Common myeloid progenitor, CD34-positive (primary cell): ENCODE results near the gene SHKBP1.
A peak's percentile ranks its signal among the peaks of the same experiment; 100 is the strongest.

Experiments used
- CTCF ChIA-PET: fragments of 350-600 bp; sonication (Branson Sonifier 250); formaldehyde crosslinking; loops from one replicate; lab custom pipeline; 2021; ENCODE audit warnings: antibody characterized with exemption; lab: Charles Lee
- POLR2A ChIA-PET: fragments of 350-600 bp; sonication (Branson Sonifier 250); formaldehyde crosslinking; loops from one replicate; lab custom pipeline; 2021; ENCODE audit warnings: antibody characterized with exemption; lab: Charles Lee
- DNase-seq, 3 donors: peaks; one replicate each; pipeline versions ENCODE4 v3.0.0 to v3.0.0-alpha.2; 2013
- H3K27ac ChIP-seq, 2 experiments: 1 replicate in 1 of 2; 2 replicates in 1 of 2; pipeline ENCODE4 v1.7.0; 2013; ENCODE audit warnings: inconsistent platforms in 2 of 2, low read length in 2 of 2, mild to moderate bottlenecking in 2 of 2, low read depth in 1 of 2, moderate library complexity in 1 of 2; ENCODE audit not compliant: severe bottlenecking in 2 of 2, insufficient read depth in 1 of 2, poor library complexity in 1 of 2
- H3K27me3 ChIP-seq, 5 experiments: replicated peaks in 2 of 5; 1 replicate in 3 of 5; 2 replicates in 2 of 5; pipeline versions ENCODE4 v1.6.1 to v1.7.0; 2013; ENCODE audit warnings: low read length in 4 of 5, mild to moderate bottlenecking in 2 of 5, moderate library complexity in 2 of 5, inconsistent platforms in 1 of 5; ENCODE audit not compliant: insufficient read depth in 5 of 5, control insufficient read depth in 4 of 5
- H3K36me3 ChIP-seq, 4 experiments: 1 replicate in 2 of 4; 2 replicates in 2 of 4; pipeline versions ENCODE4 v1.6.1 to v1.7.0; 2013; ENCODE audit warnings: low read length in 3 of 4, control low read depth in 1 of 4, mild to moderate bottlenecking in 1 of 4; ENCODE audit not compliant: control insufficient read depth in 4 of 4, insufficient read depth in 4 of 4
- H3K4me1 ChIP-seq, 4 experiments: 1 replicate in 3 of 4; 2 replicates in 1 of 4; pipeline versions ENCODE4 v1.6.1 to v1.7.1; 2013; ENCODE audit warnings: low read length in 3 of 4, mild to moderate bottlenecking in 3 of 4, control low read depth in 1 of 4, inconsistent platforms in 1 of 4, moderate library complexity in 1 of 4; ENCODE audit not compliant: control insufficient read depth in 4 of 4, insufficient read depth in 4 of 4; ENCODE audit errors: control extremely low read depth in 1 of 4
- H3K4me3 ChIP-seq, 7 experiments: 1 replicate in 4 of 7; 2 replicates in 3 of 7; pipeline versions ENCODE4 v1.5.1 to v1.7.0; 2013; ENCODE audit warnings: mild to moderate bottlenecking in 7 of 7, low read length in 6 of 7, moderate library complexity in 6 of 7, inconsistent platforms in 2 of 7, low read depth in 2 of 7, control low read depth in 1 of 7; ENCODE audit not compliant: insufficient read depth in 4 of 7, control insufficient read depth in 1 of 7; ENCODE audit errors: extremely low read depth in 1 of 7
- H3K9me3 ChIP-seq, 5 experiments: 1 replicate in 4 of 5; 2 replicates in 1 of 5; pipeline versions ENCODE4 v1.6.1 to v1.7.1; 2013; ENCODE audit warnings: low read length in 4 of 5, mild to moderate bottlenecking in 2 of 5, inconsistent platforms in 1 of 5, low read depth in 1 of 5, moderate library complexity in 1 of 5; ENCODE audit not compliant: control insufficient read depth in 4 of 5, insufficient read depth in 2 of 5; ENCODE audit errors: control extremely low read depth in 1 of 5
- WGBS: methylation state at CpG from one replicate; pipeline ENCODE4 v1.1.5; 2013; ENCODE audit not compliant: insufficient coverage; 5-methylcytosine and 5-hydroxymethylcytosine counted together

SHKBP1 gene

DNA sequence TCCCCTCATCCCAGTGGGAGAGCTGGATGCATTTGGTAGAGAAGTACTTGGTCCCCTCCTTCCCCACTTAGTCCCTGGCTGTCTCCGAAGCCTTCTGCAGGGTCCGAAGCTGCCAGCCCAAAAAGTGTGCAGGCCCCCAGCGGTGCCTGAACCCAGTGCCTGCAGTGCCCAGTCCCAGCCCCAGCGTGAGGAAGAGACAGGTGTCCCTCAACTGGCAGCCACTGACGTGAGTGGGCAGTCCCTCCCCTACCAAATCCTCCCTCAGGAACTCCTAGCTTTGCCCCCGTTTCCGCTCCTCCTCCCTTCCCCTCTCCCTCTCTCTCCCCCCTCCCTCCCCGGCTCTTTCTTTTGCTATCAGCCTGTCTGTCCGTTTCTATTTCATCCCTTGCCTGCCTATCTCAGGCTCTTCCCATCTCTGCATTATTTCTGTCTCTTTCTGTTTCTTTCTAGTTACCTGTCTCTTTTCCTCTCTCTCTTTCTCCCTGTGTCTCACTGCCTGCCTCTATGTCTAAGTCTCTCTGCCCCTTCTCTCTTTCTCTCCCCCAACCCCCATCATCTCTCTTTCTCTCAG, 22.7 kb downstream of the SHKBP1 start:
- Histone ChIP-seq H3K4me3 (peak overlapping the region in 6 of 7 experiments; percentile 17 to 81 (median 53)), H3K9me3 (no peaks in the 10 kb centered on the region), H3K36me3 (no peaks in the 10 kb centered on the region), H3K27ac (no peak overlapping the region), H3K4me1 (peaks cover 0 to 64% (median 61%) of the 10 kb centered on the region in 4 experiments), H3K27me3 (peaks cover 2 to 55% (median 23%) of the 10 kb centered on the region in 5 experiments)
- POLR2A ChIA-PET = no interaction called here
- peak in 1 of 3 donors; percentile 15 for DNase-seq
- 0% methylated on average over 9 of the region's 9 CpGs for WGBS
- CTCF ChIA-PET = interaction anchor here (1.1 to 7.8 kb wide), 12 partner anchors 9 to 294 kb away, joined by 3 to 57 read pairs (median 6); no protein-coding TSS in a partner anchor

DNA sequence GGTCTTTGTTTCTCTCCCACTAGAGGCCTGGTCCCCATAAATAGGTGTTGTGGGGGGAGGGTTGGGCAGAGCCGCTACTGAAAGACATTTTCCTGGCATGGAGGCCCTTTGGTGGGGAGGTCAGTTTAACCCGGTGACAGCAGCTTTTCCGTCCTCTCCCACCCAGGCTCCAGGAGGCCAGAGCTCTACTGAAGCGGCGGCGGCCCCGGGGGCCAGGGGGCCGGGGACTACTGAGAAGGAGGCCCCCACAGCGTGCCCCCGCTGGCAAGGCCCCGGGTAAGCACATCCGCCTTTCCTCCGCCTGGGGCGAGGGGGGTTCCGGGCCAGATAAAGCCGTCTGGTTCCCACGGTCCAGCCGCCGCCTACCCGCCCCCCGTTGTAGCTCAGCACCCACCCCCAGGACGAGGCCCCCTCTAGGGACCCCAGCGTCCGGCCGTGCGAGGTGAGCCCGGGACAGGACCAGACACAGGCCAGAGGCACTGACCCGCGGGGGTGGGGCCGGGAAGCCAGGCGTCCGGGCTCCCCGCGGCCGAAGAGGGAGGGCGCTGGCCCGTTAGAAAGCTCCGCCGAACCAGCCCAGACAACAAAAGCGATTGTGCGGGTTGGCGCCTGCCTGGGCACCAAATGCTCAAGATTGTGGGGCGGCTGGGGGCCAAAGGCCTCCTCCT, 23.4 kb downstream of the SHKBP1 start:
- H3K27me3 ChIP-seq = peaks cover 2 to 50% (median 27%) of the 10 kb centered on the region in 5 experiments
- ChIA-PET CTCF (interaction anchor here (0.9 to 7.8 kb wide), 14 partner anchors 9 to 295 kb away, joined by 3 to 57 read pairs (median 5); no protein-coding TSS in a partner anchor), POLR2A (interaction anchor here (1.0 kb wide), 1 partner anchor 10 kb away, joined by 3 read pairs; no protein-coding TSS in a partner anchor)
- peak overlapping the region in 6 of 7 experiments; percentile 17 to 81 (median 53) for H3K4me3 ChIP-seq
- no peaks in the 10 kb centered on the region for H3K36me3 ChIP-seq
- peak in 1 of 3 donors; percentile 39 for DNase-seq
- H3K9me3 ChIP-seq = no peaks in the 10 kb centered on the region
- WGBS = under 1% methylated on average over 34 of the region's 43 CpGs
- H3K4me1 ChIP-seq = peaks cover 0 to 70% (median 66%) of the 10 kb centered on the region in 4 experiments
- no peak overlapping the region for H3K27ac ChIP-seq

DNA sequence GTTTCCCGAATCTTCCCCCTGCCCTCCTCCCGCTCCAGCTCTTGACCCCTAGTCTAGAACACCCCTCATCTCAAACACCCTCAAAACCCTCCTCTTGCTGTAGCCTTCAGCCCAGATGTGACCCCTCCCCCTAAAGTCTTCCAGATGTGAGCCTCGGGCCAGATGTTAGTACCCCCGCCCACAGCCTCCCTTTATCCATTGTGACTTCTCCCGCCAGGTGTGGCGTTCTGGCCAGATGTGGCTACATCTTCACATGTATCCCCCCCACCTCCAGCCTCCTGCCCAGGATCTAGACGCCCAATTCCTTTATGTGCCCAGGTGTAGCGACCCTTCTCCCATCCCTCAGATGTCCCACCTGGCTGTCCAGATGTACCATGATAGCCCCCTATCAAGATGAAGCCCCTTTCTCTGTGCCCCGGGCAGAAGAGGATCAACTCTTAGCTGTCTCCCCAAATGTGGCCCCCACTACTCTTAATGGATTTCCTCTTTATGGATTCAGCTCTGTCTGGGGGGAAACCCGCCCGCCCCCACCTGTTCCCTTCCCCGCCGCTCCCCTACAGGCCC, 24.0 kb downstream of the SHKBP1 start:
- no peaks in the 10 kb centered on the region for H3K36me3 ChIP-seq
- peak in 1 of 3 donors; percentile 22 for DNase-seq
- 4% methylated on average over 13 of the region's 13 CpGs for WGBS
- CTCF ChIA-PET = interaction anchor here (0.9 to 7.8 kb wide), 12 partner anchors 9 to 295 kb away, joined by 3 to 57 read pairs (median 6); no protein-coding TSS in a partner anchor
- H3K27me3 ChIP-seq = peaks cover 2 to 50% (median 29%) of the 10 kb centered on the region in 5 experiments
- H3K4me1 ChIP-seq = peaks cover 0 to 76% (median 72%) of the 10 kb centered on the region in 4 experiments
- peak overlapping the region in 5 of 7 experiments; percentile 17 to 81 (median 66) for H3K4me3 ChIP-seq
- H3K9me3 ChIP-seq = no peaks in the 10 kb centered on the region
- POLR2A ChIA-PET = interaction anchor here (1.0 kb wide), 1 partner anchor 9 kb away, joined by 3 read pairs; no protein-coding TSS in a partner anchor
- H3K27ac ChIP-seq = no peak overlapping the region

DNA sequence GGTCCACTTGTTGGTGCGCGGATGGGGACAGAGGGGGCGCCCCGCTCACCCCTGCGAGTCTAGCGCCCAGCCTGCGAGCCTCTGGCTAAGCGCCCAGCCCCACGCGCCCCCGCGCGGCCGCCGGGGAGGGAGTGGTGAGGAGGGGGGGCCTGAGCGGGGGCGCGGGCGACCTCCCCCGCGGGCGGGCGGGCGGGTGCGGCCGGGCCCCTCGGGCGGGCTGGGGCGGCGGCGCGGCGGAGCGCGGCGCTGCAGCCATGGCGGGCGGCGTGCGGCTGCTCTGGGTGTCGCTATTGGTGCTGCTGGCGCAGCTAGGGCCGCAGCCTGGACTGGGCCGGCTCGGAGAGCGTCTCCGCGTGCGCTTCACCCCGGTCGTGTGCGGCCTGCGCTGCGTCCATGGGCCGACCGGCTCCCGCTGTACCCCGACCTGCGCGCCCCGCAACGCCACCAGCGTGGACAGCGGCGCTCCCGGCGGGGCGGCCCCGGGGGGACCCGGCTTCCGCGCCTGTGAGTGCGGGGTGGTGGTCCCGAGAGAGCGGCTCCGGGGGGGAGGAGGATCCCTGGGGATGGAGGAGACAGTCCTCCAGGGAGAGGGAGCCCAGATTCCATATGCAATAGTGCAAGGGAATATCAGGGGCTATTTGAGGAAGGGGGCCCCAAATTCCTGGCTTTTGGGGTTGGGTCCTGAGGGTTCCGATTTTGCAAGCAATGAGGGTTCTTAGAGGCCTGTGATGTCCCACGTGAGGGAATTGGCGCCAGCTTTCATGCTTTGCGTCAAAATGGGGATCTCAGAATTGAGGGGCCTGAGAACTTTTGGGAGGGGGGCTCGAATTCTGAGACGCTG, 24.7 kb downstream of the SHKBP1 start, which contains the start of gene LTBP4:
Gene LTBP4, plus strand, starts transcription at position 236 of the 841 bp plus-strand sequence. Its CDS starts 19 bp downstream, at position 255.
- peaks cover 0 to 83% (median 79%) of the 10 kb centered on the region in 4 experiments for H3K4me1 ChIP-seq
- ChIA-PET CTCF (interaction anchor here (1.0 to 7.8 kb wide), 10 partner anchors 8 to 137 kb away, joined by 3 to 57 read pairs (median 8); no protein-coding TSS in a partner anchor), POLR2A (no interaction called here)
- H3K27ac ChIP-seq = peak within 1 kb of the TSS in 1 of 2 experiments; percentile 71
- H3K9me3 ChIP-seq = no peaks in the 10 kb centered on the region
- peaks cover 2 to 50% (median 29%) of the 10 kb centered on the region in 5 experiments for H3K27me3 ChIP-seq
- no peaks in the 10 kb centered on the region for H3K36me3 ChIP-seq
- 0% methylated on average over 40 of the region's 82 CpGs for WGBS
- peak within 1 kb of the TSS; percentile 11 to 81 (median 46) for H3K4me3 ChIP-seq
- DNase-seq = peak in 2 of 3 donors; percentile 55 to 64

DNA sequence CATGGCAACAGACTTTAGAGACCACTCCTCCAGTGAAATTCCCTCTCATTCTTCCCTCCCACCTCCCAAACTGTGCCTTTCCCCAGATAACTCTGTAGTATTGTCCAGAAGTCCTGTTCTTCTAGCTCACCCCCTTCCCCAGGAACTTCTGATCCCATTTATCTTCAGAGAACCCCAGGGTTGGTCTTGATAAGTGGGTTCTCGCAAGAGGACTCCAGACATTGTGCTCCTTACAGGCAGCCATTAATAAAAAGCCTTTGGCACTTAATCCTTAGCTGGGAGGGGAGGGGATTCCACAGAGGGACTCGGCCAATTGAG, 26.4 kb downstream of the SHKBP1 start:
- H3K4me1 ChIP-seq = peaks cover 0 to 84% (median 75%) of the 10 kb centered on the region in 4 experiments
- peak overlapping the region in 6 of 7 experiments; percentile 30 to 81 (median 61) for H3K4me3 ChIP-seq
- DNase-seq = no peak
- H3K27me3 ChIP-seq = peaks cover 0 to 39% (median 29%) of the 10 kb centered on the region in 5 experiments
- 70% methylated on average over 2 of the region's 2 CpGs for WGBS
- POLR2A ChIA-PET = no interaction called here
- CTCF ChIA-PET = interaction anchor here (0.9 to 7.8 kb wide), 19 partner anchors 8 to 298 kb away, joined by 3 to 57 read pairs (median 4); no protein-coding TSS in a partner anchor
- H3K9me3 ChIP-seq = no peaks in the 10 kb centered on the region
- peak overlapping the region in 1 of 2 experiments; percentile 66 for H3K27ac ChIP-seq
- H3K36me3 ChIP-seq = no peaks in the 10 kb centered on the region
